Endodermal cell (in vitro differentiated cells): ENCODE measurements around the gene LMNA. TPM values are rescaled to one million over a fixed set of nuclear protein-coding genes. Genes with fewer than 3 reads are reported as not detected.

Source experiments
- total RNA-seq, 2 donors: library from RNA; stranded (reverse); fragmentation: NEBNext Ultra II Directional in 1 of 2; extraction: Animal tissue kit (Norgen Biotek cat#: 25700) in 1 of 2; gene quantifications; 2 replicates in 1 of 2; 3 replicates in 1 of 2; pipeline ENCODE4 v1.2.1, GENCODE V29; 2021

LMNA gene
- total RNA-seq, 2 donors from 2014 or later: 41.2 to 42.0 TPM

Other genes with a start within 250 kb of the LMNA start
- 10 to 100 TPM; 26.0 to 39.2 TPM for gene RIT1, start 203.4 kb upstream of the LMNA start, total RNA-seq
- gene KHDC4, start 180.3 kb upstream of the LMNA start, total RNA-seq: 10 to 100 TPM; 67.7 to 76.2 TPM
- not detected for gene RXFP4, start 173.1 kb upstream of the LMNA start, total RNA-seq
- gene ARHGEF2, start 136.2 kb upstream of the LMNA start, total RNA-seq: 100 to 1,000 TPM; 134 to 147 TPM
- gene SSR2, start 93.8 kb upstream of the LMNA start, total RNA-seq: 100 to 1,000 TPM; 193 TPM
- 10 to 100 TPM; 56.4 to 62.4 TPM for gene UBQLN4, start 60.9 kb upstream of the LMNA start, total RNA-seq
- 100 to 1,000 TPM in 1 of 2 donors, 10 to 100 TPM in 1; 84.4 to 101 TPM for gene LAMTOR2, start 59.9 kb upstream of the LMNA start, total RNA-seq
- 10 to 100 TPM; 82.0 to 84.4 TPM for gene RAB25, start 53.6 kb upstream of the LMNA start, total RNA-seq
- gene MEX3A, start 32.2 kb upstream of the LMNA start, total RNA-seq: 10 to 100 TPM; 91.8 to 94.3 TPM
- gene SEMA4A, start 38.9 kb downstream of the LMNA start, total RNA-seq: 10 to 100 TPM in 1 of 2 donors, 1 to 10 TPM in 1; 6.4 to 10.3 TPM
- 10 to 100 TPM; 20.9 to 22.7 TPM for gene SLC25A44, start 79.4 kb downstream of the LMNA start, total RNA-seq
- 100 to 1,000 TPM; 119 TPM for gene PMF1, start 98.3 kb downstream of the LMNA start, total RNA-seq
- gene BGLAP, start 127.5 kb downstream of the LMNA start, total RNA-seq: 1 to 10 TPM; 4.6 to 5.4 TPM
- gene PAQR6, start 133.3 kb downstream of the LMNA start, total RNA-seq: 10 to 100 TPM; 12.2 to 16.4 TPM
- 100 to 1,000 TPM; 103 to 111 TPM for gene SMG5, start 168.1 kb downstream of the LMNA start, total RNA-seq
- 1 to 10 TPM; 1.5 to 1.9 TPM for gene TMEM79, start 169.6 kb downstream of the LMNA start, total RNA-seq
- 10 to 100 TPM; 70.3 to 85.1 TPM for gene GLMP, start 181.0 kb downstream of the LMNA start, total RNA-seq
- not detected for gene VHLL, start 184.6 kb downstream of the LMNA start, total RNA-seq
- gene CCT3, start 223.6 kb downstream of the LMNA start, total RNA-seq: 100 to 1,000 TPM; 323 to 351 TPM
- gene TSACC, start 223.8 kb downstream of the LMNA start, total RNA-seq: 1 to 10 TPM in 1 of 2 donors, under 1 TPM in 1; 0.62 to 1.6 TPM